OCI-LY3 (cell line): Measurements from ENCODE around the gene FBXW7.

Experiments used
- H2AFZ ChIP-seq: fragments of 200-600, 300-600 bp; shearing (Covaris generic); 2 replicates; pipeline ENCODE4 v1.6.0; 2014; ENCODE audit warnings: antibody characterized with exemption, low read depth, low read length
- H3K27ac ChIP-seq: fragments of 200-600, 300-600 bp; sonication (generic); 2 replicates; pipeline ENCODE4 v1.5.1; 2014; ENCODE audit warnings: mild to moderate bottlenecking, low read length, moderate library complexity, mixed read lengths
- H3K27me3 ChIP-seq: fragments of 200-600, 300-600 bp; sonication (generic); 2 replicates; pipeline ENCODE4 v1.6.1; 2014; ENCODE audit warnings: low read depth, low read length, mixed read lengths
- H3K36me3 ChIP-seq: fragments of 200-600, 300-600 bp; sonication (generic); replicated peaks from 2 replicates; pipeline ENCODE3; 2014; ENCODE audit warnings: low read depth, low read length, mixed read lengths
- H3K4me1 ChIP-seq: fragments of 300-600, 200-600 bp; sonication (generic); 2 replicates; pipeline ENCODE4 v1.6.1; 2014; ENCODE audit warnings: low read length, mixed read lengths
- H3K4me2 ChIP-seq: fragments of 200-600, 300-600 bp; sonication (generic); 2 replicates; pipeline ENCODE4 v1.6.1; 2014; ENCODE audit warnings: low read length, mixed read lengths
- H3K4me3 ChIP-seq: fragments of 300-600, 200-600 bp; sonication (generic); 2 replicates; pipeline ENCODE4 v1.5.1; 2014; ENCODE audit warnings: antibody characterized with exemption, mild to moderate bottlenecking, low read length, moderate library complexity
- H3K79me2 ChIP-seq: fragments of 300-600, 200-600 bp; shearing (Covaris generic); 2 replicates; pipeline ENCODE4 v1.6.1; 2014; ENCODE audit warnings: mild to moderate bottlenecking, low read length, mixed read lengths
- H3K9ac ChIP-seq: fragments of 300-600, 200-600 bp; shearing (Covaris generic); 2 replicates; pipeline ENCODE4 v1.6.0; 2014; ENCODE audit warnings: mild to moderate bottlenecking, low read length, moderate library complexity
- H3K9me3 ChIP-seq: fragments of 200-600, 300-600 bp; shearing (Covaris generic); 2 replicates; pipeline ENCODE4 v1.6.1; 2014; ENCODE audit warnings: low read length, mixed read lengths; ENCODE audit not compliant: insufficient read depth
- H4K20me1 ChIP-seq: fragments of 200-600, 300-600 bp; sonication (generic); 2 replicates; pipeline ENCODE4 v1.6.1; 2016; ENCODE audit warnings: low read length, mixed read lengths; ENCODE audit not compliant: insufficient read depth
- EZH2phosphoT487 ChIP-seq: fragments of 200-600 bp; shearing (Covaris generic); IDR thresholded peaks from 2 replicates; pipeline ENCODE4 v1.6.1; 2018; ENCODE audit warnings: antibody characterized with exemption, mixed run types, low read depth
- TF ChIP-seq, protein P1 (sequence below): fragments of 200-600, 300-600 bp; sonication (generic); IDR thresholded peaks from 2 replicates; pipeline ENCODE4 v1.5.1; 2014; ENCODE audit warnings: antibody characterized with exemption, low read length, low read depth

The FBXW7 gene

DNA sequence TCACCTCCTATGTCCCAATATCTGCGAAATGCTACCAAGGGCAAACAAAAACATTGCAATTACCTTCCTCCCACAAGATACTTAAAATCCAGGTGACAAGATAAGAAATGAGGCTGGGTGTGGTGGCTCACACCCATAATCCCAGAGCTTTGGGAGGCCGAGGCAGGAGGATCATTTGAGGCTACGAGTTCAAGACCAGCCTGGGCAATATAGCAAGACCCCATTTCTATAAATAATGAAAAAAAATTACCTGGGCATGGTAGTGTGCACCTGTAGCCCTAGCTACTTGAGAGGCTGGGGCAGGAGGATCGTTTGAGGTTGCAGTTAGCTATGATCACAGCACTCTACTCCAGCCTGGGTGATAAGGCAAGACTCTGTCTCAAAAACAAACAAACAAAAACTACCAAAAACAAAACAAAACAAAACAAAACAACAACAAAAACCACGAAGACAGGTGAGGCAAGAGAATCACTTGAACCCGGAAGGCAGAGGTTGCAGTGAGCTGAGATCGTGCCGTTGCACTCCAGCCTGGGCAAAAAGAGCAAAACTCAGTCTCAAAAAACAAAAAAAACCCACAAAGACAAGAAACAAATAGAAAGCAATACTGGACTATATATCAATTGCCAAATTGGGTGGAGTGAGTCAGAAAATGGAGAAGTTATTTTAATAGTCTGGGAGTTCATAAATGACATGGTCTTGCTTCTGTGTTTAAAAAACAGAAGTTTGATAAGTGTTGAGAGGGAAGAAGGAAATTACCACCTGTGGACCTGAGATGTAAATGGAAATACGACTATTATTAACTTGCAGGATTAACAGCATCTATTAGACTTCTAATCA is 176.5 kb downstream of the FBXW7 start:
- peak overlapping the region; percentile 50 for H3K4me2 ChIP-seq

DNA sequence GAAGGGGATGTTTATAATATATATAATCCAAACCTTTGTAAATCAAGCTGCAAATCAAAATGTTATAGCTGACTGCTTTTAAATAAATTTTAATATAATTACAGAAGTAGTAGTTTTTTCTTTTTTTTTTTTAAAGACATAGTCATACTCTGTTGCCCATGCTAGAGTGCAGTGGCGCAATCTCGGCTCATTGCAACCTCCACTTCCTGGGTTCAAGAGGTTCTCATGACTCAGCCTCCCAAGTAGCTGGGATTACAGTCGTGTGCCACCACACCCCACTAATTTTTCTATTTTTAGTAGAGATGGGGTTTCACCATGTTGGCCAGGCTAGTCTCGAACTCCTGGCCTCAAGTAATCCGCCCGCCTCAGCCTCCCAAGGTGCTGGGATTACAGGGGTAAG is 178.7 kb downstream of the FBXW7 start:
- Histone ChIP-seq H3K27me3 (no peaks in the 10 kb centered on the region), H3K36me3 (peaks cover 6% of the 10 kb centered on the region), H3K4me1 (peaks cover 37% of the 10 kb centered on the region), H3K4me3 (no peak overlapping the region), H3K9me3 (no peaks in the 10 kb centered on the region), H4K20me1 (no peaks in the 10 kb centered on the region), H3K27ac (no peak overlapping the region), H3K9ac (no peak overlapping the region), H3K79me2 (peaks cover 37% of the 10 kb centered on the region), H3K4me2 (no peak overlapping the region), H2AFZ (no peak overlapping the region)
- TF ChIP-seq, protein P1, sequence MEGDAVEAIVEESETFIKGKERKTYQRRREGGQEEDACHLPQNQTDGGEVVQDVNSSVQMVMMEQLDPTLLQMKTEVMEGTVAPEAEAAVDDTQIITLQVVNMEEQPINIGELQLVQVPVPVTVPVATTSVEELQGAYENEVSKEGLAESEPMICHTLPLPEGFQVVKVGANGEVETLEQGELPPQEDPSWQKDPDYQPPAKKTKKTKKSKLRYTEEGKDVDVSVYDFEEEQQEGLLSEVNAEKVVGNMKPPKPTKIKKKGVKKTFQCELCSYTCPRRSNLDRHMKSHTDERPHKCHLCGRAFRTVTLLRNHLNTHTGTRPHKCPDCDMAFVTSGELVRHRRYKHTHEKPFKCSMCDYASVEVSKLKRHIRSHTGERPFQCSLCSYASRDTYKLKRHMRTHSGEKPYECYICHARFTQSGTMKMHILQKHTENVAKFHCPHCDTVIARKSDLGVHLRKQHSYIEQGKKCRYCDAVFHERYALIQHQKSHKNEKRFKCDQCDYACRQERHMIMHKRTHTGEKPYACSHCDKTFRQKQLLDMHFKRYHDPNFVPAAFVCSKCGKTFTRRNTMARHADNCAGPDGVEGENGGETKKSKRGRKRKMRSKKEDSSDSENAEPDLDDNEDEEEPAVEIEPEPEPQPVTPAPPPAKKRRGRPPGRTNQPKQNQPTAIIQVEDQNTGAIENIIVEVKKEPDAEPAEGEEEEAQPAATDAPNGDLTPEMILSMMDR: no peak
- no peak for TF ChIP-seq EZH2phosphoT487

More for the DNA sequence above, 176.5 kb downstream of the FBXW7 start:
- Histone ChIP-seq H3K9me3 (no peaks in the 10 kb centered on the region), H2AFZ (no peak overlapping the region), H3K4me1 (peaks cover 38% of the 10 kb centered on the region), H3K36me3 (peaks cover 6% of the 10 kb centered on the region), H3K4me3 (peak overlapping the region; percentile 12; the same call in 1 of the 2 replicates), H3K9ac (no peak overlapping the region), H3K79me2 (peaks cover 44% of the 10 kb centered on the region), H3K27me3 (no peaks in the 10 kb centered on the region), H4K20me1 (no peaks in the 10 kb centered on the region), H3K27ac (peak overlapping the region; percentile 57)
- TF ChIP-seq EZH2phosphoT487: no peak
- TF ChIP-seq, protein P1: no peak

DNA sequence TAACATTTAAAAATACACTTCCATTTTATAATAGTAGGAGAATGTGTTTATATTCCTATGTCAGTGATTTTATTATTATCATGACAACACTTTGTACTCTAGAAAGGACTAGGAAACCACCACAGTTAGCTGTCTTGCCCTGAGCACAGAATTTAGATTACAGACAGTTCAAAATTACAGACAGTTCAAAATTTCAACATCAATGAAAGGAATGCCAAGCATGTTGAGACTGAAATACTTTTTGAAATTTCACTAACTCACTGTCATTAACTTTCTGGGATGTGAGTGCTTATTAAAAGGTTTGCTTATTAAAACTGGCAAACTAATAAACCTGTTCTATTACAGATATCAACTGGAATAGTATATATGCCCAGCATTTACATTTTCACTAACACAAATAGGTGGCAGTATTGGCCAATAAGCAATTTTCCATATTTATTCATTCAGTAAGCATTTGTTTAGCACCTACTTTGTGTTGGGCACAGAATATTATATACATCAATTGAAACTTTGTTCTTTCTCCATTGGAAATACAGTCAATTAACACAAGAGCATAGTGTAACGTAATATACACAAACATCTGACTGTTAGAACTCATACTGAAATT is 179.4 kb downstream of the FBXW7 start:
- Histone ChIP-seq H2AFZ (no peak overlapping the region), H3K4me3 (no peak overlapping the region), H3K79me2 (peaks cover 37% of the 10 kb centered on the region), H4K20me1 (no peaks in the 10 kb centered on the region), H3K9me3 (no peaks in the 10 kb centered on the region), H3K9ac (no peak overlapping the region), H3K27ac (no peak overlapping the region), H3K36me3 (peaks cover 6% of the 10 kb centered on the region), H3K4me1 (peaks cover 37% of the 10 kb centered on the region), H3K4me2 (no peak overlapping the region), H3K27me3 (no peaks in the 10 kb centered on the region)
- no peak for TF ChIP-seq EZH2phosphoT487
- TF ChIP-seq, protein P1: peak; percentile 62

DNA sequence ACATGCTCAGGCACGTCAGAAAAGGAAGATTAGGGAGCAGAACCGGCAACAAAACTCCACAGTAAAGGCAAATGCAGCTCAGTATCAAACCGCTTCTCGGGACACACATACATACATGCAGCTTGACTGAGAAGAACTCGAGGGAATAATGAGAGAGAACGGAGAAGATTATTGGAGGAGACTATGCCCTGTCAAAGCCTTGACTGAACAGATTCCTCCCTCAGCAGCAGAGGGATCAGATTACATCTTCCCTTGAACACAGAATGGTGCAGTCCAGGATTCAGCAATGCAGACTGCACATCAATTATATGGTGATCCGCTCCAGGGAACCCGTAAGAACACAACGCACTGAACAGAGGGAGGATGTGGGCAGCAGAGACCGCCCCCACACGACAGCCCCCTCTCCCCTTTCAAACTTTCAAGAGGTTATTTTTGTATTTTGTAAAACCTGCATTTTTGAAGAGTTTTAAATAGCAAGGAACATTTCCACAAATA is 183.2 kb downstream of the FBXW7 start:
- Histone ChIP-seq H3K4me2 (peak overlapping the region; percentile 51), H3K79me2 (peaks cover 18% of the 10 kb centered on the region; the same call in 1 of the 2 replicates), H3K9ac (peak overlapping the region; percentile 14), H3K9me3 (no peaks in the 10 kb centered on the region), H4K20me1 (no peaks in the 10 kb centered on the region), H3K27me3 (no peaks in the 10 kb centered on the region), H2AFZ (no peak overlapping the region), H3K4me3 (peak overlapping the region; percentile 44), H3K4me1 (peaks cover 20% of the 10 kb centered on the region), H3K27ac (no peak overlapping the region), H3K36me3 (no peaks in the 10 kb centered on the region)
- no peak for TF ChIP-seq EZH2phosphoT487
- TF ChIP-seq, protein P1: no peak
